NT2/D1 (cell line): ENCODE measurements around the gene NTMT2.
A peak's percentile ranks its signal among the peaks of the same experiment; 100 is the strongest.

Source experiments
- DNase-seq: peaks from one replicate; pipeline ENCODE4 v3.0.0-alpha.2; 2011; ENCODE audit warnings: low read depth, low spot score
- H3K27me3 ChIP-seq: 2 replicates; pipeline ENCODE4 v1.6.0; 2011; ENCODE audit warnings: mild to moderate bottlenecking; ENCODE audit not compliant: insufficient read length, insufficient read depth
- H3K36me3 ChIP-seq: 2 replicates; pipeline ENCODE4 v1.6.1; 2011; ENCODE audit warnings: mild to moderate bottlenecking, low read length, mixed read lengths; ENCODE audit not compliant: insufficient read depth, insufficient read length
- H3K4me1 ChIP-seq: 2 replicates; pipeline ENCODE4 v1.5.1; 2011; ENCODE audit not compliant: insufficient read depth, insufficient read length
- H3K4me3 ChIP-seq: 2 replicates; pipeline ENCODE4 v1.5.1; 2011; ENCODE audit warnings: low read depth; ENCODE audit not compliant: insufficient read length
- H3K9ac ChIP-seq: 2 replicates; pipeline ENCODE4 v1.6.0; 2011; ENCODE audit warnings: low read depth; ENCODE audit not compliant: insufficient read length
- H3K9me3 ChIP-seq: 2 replicates; pipeline ENCODE4 v1.5.1; 2011; ENCODE audit warnings: mild to moderate bottlenecking, low read length; ENCODE audit not compliant: insufficient read depth
- SUZ12 ChIP-seq: IDR thresholded peaks from 2 replicates; pipeline ENCODE4 v1.6.1; 2011; ENCODE audit not compliant: insufficient read length, insufficient read depth; ENCODE audit errors: extremely low read depth
- YY1 ChIP-seq: IDR thresholded peaks from 2 replicates; pipeline ENCODE4 v1.6.1; 2011; ENCODE audit not compliant: insufficient read length, insufficient read depth
- ZNF274 ChIP-seq: IDR thresholded peaks from 2 replicates; pipeline ENCODE4 v1.6.1; 2011; ENCODE audit warnings: mild to moderate bottlenecking, low read depth, low read length

NTMT2 gene

DNA sequence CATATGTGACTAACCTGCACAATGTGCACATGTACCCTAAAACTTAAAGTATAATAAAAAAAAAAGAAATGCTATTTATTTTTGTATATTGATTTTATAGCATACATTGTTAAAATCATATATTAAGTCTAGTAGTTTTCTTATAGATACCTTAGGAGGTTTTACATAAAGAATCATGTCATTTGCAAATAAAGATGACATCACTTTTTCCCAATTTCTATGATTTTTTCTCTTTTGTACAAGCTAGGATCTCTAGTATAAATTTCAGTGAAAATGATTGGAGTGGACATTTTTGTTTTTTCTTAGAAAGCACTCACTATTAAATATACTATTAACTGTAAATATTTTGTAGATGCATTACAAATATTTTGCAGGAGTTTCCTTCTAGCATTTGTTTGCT is 20.5 kb upstream of the NTMT2 start:
- DNase-seq = no peak
- no peak overlapping the region for H3K4me3 ChIP-seq
- H3K36me3 ChIP-seq = no peaks in the 10 kb centered on the region
- no peaks in the 10 kb centered on the region for H3K4me1 ChIP-seq
- TF ChIP-seq ZNF274 = no peak
- no peak for TF ChIP-seq SUZ12
- TF ChIP-seq YY1 = no peak
- H3K27me3 ChIP-seq = no peaks in the 10 kb centered on the region
- H3K9me3 ChIP-seq = peaks cover 9% of the 10 kb centered on the region; the same call in 1 of the 2 replicates
- H3K9ac ChIP-seq = no peak overlapping the region

DNA sequence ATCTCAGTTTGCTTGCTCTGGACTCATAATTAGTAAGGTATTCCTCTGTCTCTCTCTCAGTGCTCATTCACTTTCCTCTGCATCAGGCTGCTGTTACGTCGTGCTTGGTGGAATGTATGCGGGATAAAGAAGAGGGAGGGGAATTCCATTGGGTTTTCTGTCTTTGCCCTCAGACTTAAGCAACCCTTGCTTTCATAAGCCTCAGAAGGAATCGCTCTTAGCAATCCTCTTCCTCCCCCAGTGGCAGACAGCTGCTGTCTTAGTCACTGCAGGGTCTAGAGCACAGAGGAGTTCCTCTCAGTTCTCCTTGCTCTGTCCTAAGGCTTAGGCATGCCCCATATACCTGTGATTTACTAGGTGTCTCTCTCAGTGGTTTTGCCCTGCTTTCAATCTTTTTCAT is 19.1 kb upstream of the NTMT2 start:
- peak; percentile 52 for DNase-seq
- no peak overlapping the region for H3K4me3 ChIP-seq
- no peaks in the 10 kb centered on the region for H3K36me3 ChIP-seq
- H3K9me3 ChIP-seq = peaks cover 9% of the 10 kb centered on the region; the same call in 1 of the 2 replicates
- TF ChIP-seq YY1 (no peak), SUZ12 (no peak), ZNF274 (no peak)
- no peak overlapping the region for H3K9ac ChIP-seq
- no peaks in the 10 kb centered on the region for H3K4me1 ChIP-seq
- H3K27me3 ChIP-seq = no peaks in the 10 kb centered on the region

DNA sequence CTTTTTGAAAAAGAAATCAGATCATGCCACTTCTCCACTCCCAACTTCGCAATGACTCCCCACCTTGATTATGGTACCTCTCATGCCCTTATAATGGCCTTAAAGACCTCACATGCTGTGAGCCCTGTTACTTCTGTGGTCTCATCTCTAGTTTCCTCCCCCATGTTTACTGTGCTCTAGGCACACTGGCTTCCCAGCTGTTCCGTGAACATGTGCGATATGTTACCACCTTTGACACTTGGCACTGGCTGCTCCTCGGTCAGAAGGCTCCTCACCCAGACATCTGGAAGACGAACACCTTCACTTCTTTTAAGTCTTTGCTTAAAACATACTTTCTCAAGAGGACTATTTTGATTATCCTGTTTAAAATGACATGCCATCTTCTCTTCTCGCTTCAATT is 14.3 kb upstream of the NTMT2 start:
- H3K27me3 ChIP-seq = no peaks in the 10 kb centered on the region
- H3K9ac ChIP-seq = no peak overlapping the region
- H3K4me3 ChIP-seq = no peak overlapping the region
- no peak for DNase-seq
- H3K4me1 ChIP-seq = no peaks in the 10 kb centered on the region
- TF ChIP-seq ZNF274 (no peak), YY1 (no peak), SUZ12 (no peak)
- no peaks in the 10 kb centered on the region for H3K9me3 ChIP-seq
- no peaks in the 10 kb centered on the region for H3K36me3 ChIP-seq

DNA sequence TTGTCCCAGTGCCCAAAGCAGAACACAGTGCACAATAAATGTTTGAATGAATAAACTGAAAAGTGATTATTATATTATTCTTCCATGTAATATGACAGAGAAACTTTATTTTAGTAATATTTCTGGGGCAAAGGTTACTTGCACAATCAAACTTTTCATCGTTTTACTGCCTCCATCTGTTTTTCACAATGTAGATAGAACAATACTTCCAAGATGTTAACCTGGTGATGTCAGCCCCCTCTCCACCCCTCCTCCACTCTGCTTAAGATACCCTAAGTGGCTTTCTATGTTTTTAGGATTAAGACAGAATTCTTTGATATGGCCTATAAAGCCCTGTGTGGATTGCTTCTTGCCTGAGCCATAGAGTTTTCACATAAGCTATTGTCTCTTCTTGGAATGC is 13.8 kb upstream of the NTMT2 start:
- no peak for TF ChIP-seq YY1
- no peak for TF ChIP-seq SUZ12
- TF ChIP-seq ZNF274 = no peak
- Histone ChIP-seq H3K36me3 (no peaks in the 10 kb centered on the region), H3K4me1 (no peaks in the 10 kb centered on the region), H3K27me3 (no peaks in the 10 kb centered on the region), H3K9ac (no peak overlapping the region), H3K9me3 (no peaks in the 10 kb centered on the region), H3K4me3 (no peak overlapping the region)
- DNase-seq = no peak

DNA sequence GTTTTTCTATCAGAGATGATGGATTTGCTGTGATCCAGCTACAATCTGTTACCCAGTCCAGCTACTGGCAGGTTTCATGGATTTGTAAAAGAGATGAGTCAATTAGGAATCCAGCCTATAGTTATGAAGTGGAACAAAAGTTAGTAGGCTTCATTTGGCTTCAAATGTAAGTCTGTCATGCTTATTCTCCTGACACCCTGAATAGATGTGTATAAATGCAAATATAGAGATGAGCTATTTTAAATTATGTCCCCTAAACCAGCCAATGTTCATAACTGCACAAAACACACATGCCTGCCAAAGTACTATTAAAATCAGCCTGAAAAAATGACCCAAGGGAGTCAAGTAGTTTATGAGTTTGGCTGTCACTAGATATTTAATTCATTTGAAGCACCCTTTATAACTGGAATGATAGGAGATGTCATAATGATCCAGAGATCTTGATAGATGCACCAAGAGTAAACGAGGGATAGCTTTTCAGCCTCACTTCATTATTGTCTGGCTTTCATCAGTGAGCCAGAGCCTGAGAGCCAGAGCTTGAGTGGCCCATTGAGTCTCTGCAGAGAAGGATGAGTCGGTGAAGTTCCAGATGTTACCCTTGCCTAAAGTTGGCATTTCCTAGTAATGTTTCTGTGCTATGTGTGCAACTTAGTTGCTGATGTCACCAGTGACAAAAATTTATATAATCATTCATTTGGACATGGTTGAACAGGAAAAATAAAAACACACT is 11.8 kb upstream of the NTMT2 start:
- H3K27me3 ChIP-seq = no peaks in the 10 kb centered on the region
- no peaks in the 10 kb centered on the region for H3K4me1 ChIP-seq
- DNase-seq = no peak
- H3K4me3 ChIP-seq = no peak overlapping the region
- H3K9me3 ChIP-seq = no peaks in the 10 kb centered on the region
- no peak for TF ChIP-seq SUZ12
- no peak for TF ChIP-seq YY1
- no peak for TF ChIP-seq ZNF274
- no peaks in the 10 kb centered on the region for H3K36me3 ChIP-seq
- H3K9ac ChIP-seq = no peak overlapping the region

DNA sequence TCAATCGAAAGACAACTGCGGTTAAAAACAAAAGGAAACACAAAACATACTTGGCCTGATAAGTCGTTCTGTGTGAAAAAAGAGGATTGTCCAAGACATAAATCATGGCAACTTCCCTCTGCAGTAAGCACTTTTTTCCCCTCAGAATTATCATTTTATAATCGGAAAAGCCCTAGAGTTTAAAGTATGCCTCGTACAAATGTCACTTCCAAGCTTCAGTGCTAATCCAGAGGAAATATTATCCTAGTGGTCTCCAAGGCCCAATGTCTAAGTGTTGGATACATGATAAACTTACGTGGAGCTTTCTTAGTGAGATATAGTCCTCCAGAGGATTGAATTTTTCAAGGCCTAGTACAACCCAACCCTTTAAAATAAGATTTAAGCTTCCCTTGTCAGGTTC is 11.2 kb upstream of the NTMT2 start:
- Histone ChIP-seq H3K4me1 (no peaks in the 10 kb centered on the region), H3K9me3 (no peaks in the 10 kb centered on the region), H3K9ac (no peak overlapping the region), H3K36me3 (no peaks in the 10 kb centered on the region), H3K27me3 (no peaks in the 10 kb centered on the region), H3K4me3 (no peak overlapping the region)
- TF ChIP-seq YY1 = no peak
- no peak for TF ChIP-seq SUZ12
- no peak for TF ChIP-seq ZNF274
- DNase-seq = no peak

DNA sequence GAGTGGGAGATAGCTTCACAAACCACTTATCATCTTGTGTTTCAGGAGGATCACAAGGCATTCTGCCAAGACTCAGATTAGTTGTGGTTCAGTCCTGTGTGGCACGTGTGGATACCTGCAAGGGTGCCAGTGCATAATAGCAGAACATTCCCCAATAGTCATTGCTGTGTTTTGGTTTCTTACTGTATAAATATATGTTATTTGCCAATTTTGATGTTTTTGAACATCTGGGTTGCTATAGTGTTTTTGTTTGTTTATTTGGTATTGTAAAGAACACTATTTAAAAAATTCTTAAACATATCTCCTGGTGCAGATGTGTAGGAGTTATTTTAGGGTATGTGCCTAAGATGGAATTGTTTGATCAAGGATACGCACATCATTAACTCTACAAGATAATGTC is 5.4 kb upstream of the NTMT2 start:
- no peaks in the 10 kb centered on the region for H3K4me1 ChIP-seq
- no peak overlapping the region for H3K9ac ChIP-seq
- no peak for DNase-seq
- H3K9me3 ChIP-seq = peaks cover 10% of the 10 kb centered on the region
- TF ChIP-seq SUZ12 (no peak), YY1 (no peak), ZNF274 (no peak)
- peaks cover 16% of the 10 kb centered on the region for H3K27me3 ChIP-seq
- H3K36me3 ChIP-seq = no peaks in the 10 kb centered on the region
- H3K4me3 ChIP-seq = no peak overlapping the region

DNA sequence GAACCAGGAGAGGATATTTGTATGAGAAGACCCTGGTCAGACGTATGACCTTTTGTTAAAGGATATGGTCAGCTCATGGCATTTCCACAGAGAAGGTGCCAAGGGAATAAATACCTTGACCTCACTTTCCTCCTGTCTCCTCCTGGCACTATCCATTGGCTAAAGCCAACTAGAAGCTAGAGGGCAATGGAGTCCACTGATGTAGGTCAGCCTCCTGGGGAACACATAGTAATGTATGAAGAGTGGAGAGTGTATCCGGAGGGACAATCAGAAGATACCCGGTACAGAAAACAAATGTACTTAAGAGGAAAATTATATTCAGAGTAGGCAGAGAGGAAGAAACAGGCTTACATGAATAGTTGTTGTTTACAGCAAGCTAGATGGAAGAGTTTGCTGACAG is 698 bp upstream of the NTMT2 start:
- Histone ChIP-seq H3K4me1 (no peaks in the 10 kb centered on the region), H3K27me3 (peaks cover 20% of the 10 kb centered on the region), H3K9ac (no peak overlapping the region), H3K9me3 (peaks cover 10% of the 10 kb centered on the region), H3K4me3 (no peak overlapping the region), H3K36me3 (no peaks in the 10 kb centered on the region)
- no peak for DNase-seq
- TF ChIP-seq SUZ12 (no peak), ZNF274 (no peak), YY1 (no peak)
